ENCODE measurements around the gene R3HDM1.

DNA sequence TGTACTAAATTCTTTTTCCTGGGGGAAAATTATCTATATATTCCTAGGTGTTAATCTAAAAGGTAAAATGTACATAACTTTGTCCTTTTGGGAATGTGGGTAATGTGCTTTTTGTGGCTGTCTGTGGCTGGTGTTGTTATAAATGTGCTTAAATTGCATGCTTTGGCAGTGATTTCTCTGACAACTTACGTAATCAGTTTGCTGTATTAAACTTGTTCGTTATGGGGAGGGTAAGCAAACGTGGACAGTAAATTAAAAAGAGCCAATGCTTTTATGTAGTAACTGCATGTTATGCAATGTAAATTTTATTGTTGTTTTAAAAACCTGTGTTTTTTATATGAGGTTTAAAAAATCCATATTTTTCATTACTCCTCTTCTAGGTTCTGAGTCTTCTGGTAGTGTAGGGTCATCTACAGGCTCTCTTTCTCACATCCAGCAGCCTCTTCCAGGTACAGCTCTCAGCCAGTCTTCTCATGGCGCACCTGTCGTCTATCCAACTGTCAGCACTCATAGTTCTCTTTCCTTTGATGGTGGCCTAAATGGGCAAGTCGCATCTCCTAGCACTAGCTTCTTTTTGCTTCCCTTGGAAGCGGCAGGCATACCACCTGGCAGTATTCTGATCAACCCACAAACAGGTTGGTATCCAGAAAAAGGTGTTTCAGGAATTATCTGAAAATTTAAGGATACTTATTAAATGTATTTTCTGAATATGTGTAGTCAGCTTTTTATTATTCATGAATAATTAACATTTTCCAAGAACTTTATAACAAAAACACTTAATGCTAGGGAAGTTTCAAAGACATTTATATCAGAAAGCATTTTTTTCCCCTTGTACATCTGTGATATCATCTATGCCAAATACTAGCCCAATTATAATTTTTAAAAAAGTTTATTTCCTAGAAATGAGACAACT lies 110.1 kb downstream of the R3HDM1 start:
- TF ChIP-seq, protein P1, sequence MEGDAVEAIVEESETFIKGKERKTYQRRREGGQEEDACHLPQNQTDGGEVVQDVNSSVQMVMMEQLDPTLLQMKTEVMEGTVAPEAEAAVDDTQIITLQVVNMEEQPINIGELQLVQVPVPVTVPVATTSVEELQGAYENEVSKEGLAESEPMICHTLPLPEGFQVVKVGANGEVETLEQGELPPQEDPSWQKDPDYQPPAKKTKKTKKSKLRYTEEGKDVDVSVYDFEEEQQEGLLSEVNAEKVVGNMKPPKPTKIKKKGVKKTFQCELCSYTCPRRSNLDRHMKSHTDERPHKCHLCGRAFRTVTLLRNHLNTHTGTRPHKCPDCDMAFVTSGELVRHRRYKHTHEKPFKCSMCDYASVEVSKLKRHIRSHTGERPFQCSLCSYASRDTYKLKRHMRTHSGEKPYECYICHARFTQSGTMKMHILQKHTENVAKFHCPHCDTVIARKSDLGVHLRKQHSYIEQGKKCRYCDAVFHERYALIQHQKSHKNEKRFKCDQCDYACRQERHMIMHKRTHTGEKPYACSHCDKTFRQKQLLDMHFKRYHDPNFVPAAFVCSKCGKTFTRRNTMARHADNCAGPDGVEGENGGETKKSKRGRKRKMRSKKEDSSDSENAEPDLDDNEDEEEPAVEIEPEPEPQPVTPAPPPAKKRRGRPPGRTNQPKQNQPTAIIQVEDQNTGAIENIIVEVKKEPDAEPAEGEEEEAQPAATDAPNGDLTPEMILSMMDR (IDR thresholded peaks at IDR 0.05), result no peak
- no peak for TF ChIP-seq POLR2A (IDR thresholded peaks at IDR 0.05)
